Tibial artery (tissue), 4 donors: ENCODE data around the gene ADSL.

ENCODE experiments used
- DNase-seq, 2 donors: peaks; one replicate each; pipeline ENCODE4 v3.0.0-alpha.2; 2019
- H3K27ac ChIP-seq, 2 donors: fragments of 200-600 bp; sonication (generic) in 1 of 2; 1 replicate in 1 of 2; 2 replicates in 1 of 2; pipeline ENCODE4 v1.5.1; 2018 to 2019; ENCODE audit warnings: mild to moderate bottlenecking in 1 of 2
- H3K27me3 ChIP-seq, 2 donors: fragments of 200-600 bp; sonication (generic) in 1 of 2; one replicate each; pipeline versions ENCODE4 v1.5.1 to v1.6.0; 2016 to 2019
- H3K36me3 ChIP-seq, 3 donors: fragments of 200-600 bp; sonication (generic) in 2 of 3; one replicate each; pipeline ENCODE4 v1.5.1; 2016 to 2019; ENCODE audit warnings: mild to moderate bottlenecking in 2 of 3
- H3K4me1 ChIP-seq, 4 donors: fragments of 200-600 bp; sonication (generic) in 2 of 4; 1 replicate in 3 of 4; 2 replicates in 1 of 4; pipeline ENCODE4 v1.5.1; 2016 to 2019
- H3K4me3 ChIP-seq, 2 donors: fragments of 200-600 bp; sonication (generic) in 1 of 2; 1 replicate in 1 of 2; 2 replicates in 1 of 2; pipeline ENCODE4 v1.5.1; 2018 to 2019; ENCODE audit warnings: mild to moderate bottlenecking in 2 of 2
- H3K9me3 ChIP-seq, 3 donors: fragments of 200-600 bp; sonication (generic) in 1 of 3; one replicate each; pipeline ENCODE4 v1.5.1; 2016 to 2019
- CTCF ChIP-seq, 2 experiments: fragments of 200-600 bp in 1 of 2; fragments of 450-650 bp in 1 of 2; IDR thresholded peaks; one replicate each; pipeline ENCODE4 v1.5.1; 2017 to 2019; ENCODE audit warnings: antibody characterized with exemption in 2 of 2, mild to moderate bottlenecking in 1 of 2, moderate library complexity in 1 of 2
- intact Hi-C: fragments of 100-400 bp; cut with DNase I; formaldehyde crosslinking; loops from one replicate; pipeline ENCODE4 v1.15.0; 2023; ENCODE audit warnings: low total_unique reads

The ADSL gene

GRCh38 chr22:40415531-40416266 is 69.4 kb downstream of the ADSL start:
- no peak for TF ChIP-seq CTCF (IDR thresholded peaks at IDR 0.05)
- Histone ChIP-seq H3K27ac (no peak overlapping the region), H3K4me1 (no peaks in the 10 kb centered on the region), H3K9me3 (no peaks in the 10 kb centered on the region), H3K36me3 (peaks cover 52 to 80% (median 65%) of the 10 kb centered on the region in 3 donors), H3K27me3 (no peaks in the 10 kb centered on the region), H3K4me3 (no peak overlapping the region)
- intact Hi-C loops: no loop called here
- no peak for DNase-seq

GRCh38 chr22:40416267-40416570 is 69.9 kb downstream of the ADSL start:
- Histone ChIP-seq H3K36me3 (peaks cover 52 to 80% (median 65%) of the 10 kb centered on the region in 3 donors), H3K9me3 (no peaks in the 10 kb centered on the region), H3K27ac (no peak overlapping the region), H3K4me3 (no peak overlapping the region), H3K4me1 (no peaks in the 10 kb centered on the region), H3K27me3 (no peaks in the 10 kb centered on the region)
- DNase-seq: peak in 1 of 2 donors; percentile 55
- intact Hi-C loops: no loop called here
- TF ChIP-seq CTCF (IDR thresholded peaks at IDR 0.05): no peak

- H3K4me1 ChIP-seq: no peaks in the 10 kb centered on the region
- no peaks in the 10 kb centered on the region for H3K9me3 ChIP-seq
- intact Hi-C loops: no loop called here
- H3K36me3 ChIP-seq: peaks cover 52 to 80% (median 65%) of the 10 kb centered on the region in 3 donors
- TF ChIP-seq CTCF (IDR thresholded peaks at IDR 0.05): no peak
- no peak for DNase-seq
- H3K4me3 ChIP-seq: no peak overlapping the region
- H3K27ac ChIP-seq: no peak overlapping the region
- no peaks in the 10 kb centered on the region for H3K27me3 ChIP-seq
Observed at GRCh38 chr22:40416636-40417035, 70.3 kb downstream of the ADSL start.

GRCh38 chr22:40417041-40417440 is 70.7 kb downstream of the ADSL start:
- Histone ChIP-seq H3K36me3 (peaks cover 54 to 80% (median 68%) of the 10 kb centered on the region in 3 donors), H3K9me3 (no peaks in the 10 kb centered on the region), H3K27ac (no peak overlapping the region), H3K27me3 (no peaks in the 10 kb centered on the region), H3K4me1 (no peaks in the 10 kb centered on the region), H3K4me3 (no peak overlapping the region)
- intact Hi-C loops: no loop called here
- TF ChIP-seq CTCF (IDR thresholded peaks at IDR 0.05): no peak
- no peak for DNase-seq

GRCh38 chr22:40417881-40418280 is 71.6 kb downstream of the ADSL start:
- no peak overlapping the region for H3K27ac ChIP-seq
- no peaks in the 10 kb centered on the region for H3K9me3 ChIP-seq
- intact Hi-C loops: no loop called here
- peaks cover 63 to 83% (median 76%) of the 10 kb centered on the region in 3 donors for H3K36me3 ChIP-seq
- H3K4me3 ChIP-seq: no peak overlapping the region
- no peak for TF ChIP-seq CTCF (IDR thresholded peaks at IDR 0.05)
- no peaks in the 10 kb centered on the region for H3K27me3 ChIP-seq
- H3K4me1 ChIP-seq: no peaks in the 10 kb centered on the region
- no peak for DNase-seq
